ENCODE data around the gene TAS2R60. TPM values are rescaled to one million over a fixed set of nuclear protein-coding genes. Genes with fewer than 3 reads are reported as not detected.

Gene TAS2R60
- total and polyA plus RNA-seq, 2 of the 8 experiments (the other 6 are each of a cell fraction or from before 2014, with no cell fraction given) = 0.15 to 0.32 TPM

DNA sequence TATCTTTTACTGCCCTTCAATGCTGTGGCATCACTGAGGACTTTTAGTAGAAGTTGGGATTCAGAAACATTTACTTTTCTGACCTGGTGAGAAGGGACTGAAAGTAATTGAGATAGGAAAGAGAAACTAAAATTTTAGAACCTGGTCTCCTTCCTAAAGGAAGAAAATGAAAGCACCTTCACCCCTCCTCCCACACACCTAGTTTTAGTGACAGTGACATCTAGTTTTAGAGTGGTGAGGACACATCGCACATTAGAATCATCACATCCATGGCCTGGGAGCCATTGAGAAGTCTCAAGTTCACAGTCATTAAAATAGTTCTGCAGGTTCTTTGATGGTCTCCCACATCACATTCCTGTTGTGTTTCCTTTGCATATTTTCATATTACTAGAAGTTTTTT lies 50.5 kb downstream of the TAS2R60 start:
- H4K91ac ChIP-seq (replicated peaks; ENCODE audit: insufficient read length, low read length) = no peak overlapping the region
- no peak overlapping the region for H3K4me2 ChIP-seq (ENCODE audit: insufficient read depth in 1 of 2, low read depth in 2 of 2, low read length in 2 of 2)
- H2BK120ac ChIP-seq (replicated peaks; ENCODE audit: low read depth, low read length) = no peak overlapping the region

More for the DNA sequence above, 50.5 kb downstream of the TAS2R60 start:
- no peak overlapping the region for H3K56ac ChIP-seq (replicated peaks; ENCODE audit: insufficient read length, low read depth, low read length)
- H2BK5ac ChIP-seq (ENCODE audit: low read depth, low read length) = no peak overlapping the region
- H3K4me3 ChIP-seq (ENCODE audit: extremely low read depth in 1 of 4, insufficient read depth in 2 of 4, low read depth in 3 of 4, low read length in 4 of 4) = no peak overlapping the region
- no peak overlapping the region for H4K8ac ChIP-seq (ENCODE audit: extremely low read depth, insufficient read depth, low read length)
- no peak overlapping the region for H3K18ac ChIP-seq (ENCODE audit: extremely low read depth, low read length)
- no peak overlapping the region for H2BK15ac ChIP-seq (ENCODE audit: low read length)
- H2AK5ac ChIP-seq (ENCODE audit: low read depth, low read length) = no peak overlapping the region
- no peak overlapping the region for H2BK20ac ChIP-seq (ENCODE audit: low read length)
- no peaks in the 10 kb centered on the region for H3K23me2 ChIP-seq (ENCODE audit: low read depth, low read length)
- H3K79me1 ChIP-seq (ENCODE audit: low read depth, low read length) = no peaks in the 10 kb centered on the region
- TF ChIP-seq, protein P1, sequence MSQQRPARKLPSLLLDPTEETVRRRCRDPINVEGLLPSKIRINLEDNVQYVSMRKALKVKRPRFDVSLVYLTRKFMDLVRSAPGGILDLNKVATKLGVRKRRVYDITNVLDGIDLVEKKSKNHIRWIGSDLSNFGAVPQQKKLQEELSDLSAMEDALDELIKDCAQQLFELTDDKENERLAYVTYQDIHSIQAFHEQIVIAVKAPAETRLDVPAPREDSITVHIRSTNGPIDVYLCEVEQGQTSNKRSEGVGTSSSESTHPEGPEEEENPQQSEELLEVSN (IDR thresholded peaks at IDR 0.05) = no peak
- no peak for TF ChIP-seq CHD1 (IDR thresholded peaks at IDR 0.05; ENCODE audit: low read depth, low read length)
- WGBS, 2 experiments (ENCODE audit: extremely low coverage in 1 of 2, insufficient coverage in 1 of 2, insufficient read length in 1 of 2, insufficient replicate concordance in 2 of 2, low coverage in 1 of 2, low lambda C conversion rate in 2 of 2, missing lambda C conversion rate in 1 of 2) = 87% methylated on average over 1 of the region's 1 CpG; no CpG with 5 or more reads in 1 of the 2 experiments
- H3K27me3 ChIP-seq (replicated peaks in 1 of 4; ENCODE audit: control insufficient read depth in 3 of 4, extremely low read depth in 1 of 4, insufficient read depth in 3 of 4, low read length in 3 of 4) = peaks cover 0 to 3% (median 0%) of the 10 kb centered on the region in 4 experiments; a peak in 1 of 7 replicates
- H3K4me1 ChIP-seq (replicated peaks in 1 of 4; ENCODE audit: control insufficient read depth in 3 of 4, insufficient read depth in 4 of 4, low read length in 3 of 4) = no peaks in the 10 kb centered on the region
- H3K9ac ChIP-seq (replicated peaks in 1 of 4; ENCODE audit: extremely low read depth in 1 of 4, low read depth in 3 of 4, low read length in 3 of 4) = no peak overlapping the region
- no peak overlapping the region for H4K5ac ChIP-seq (ENCODE audit: insufficient read length, low read depth, low read length)
- no peaks in the 10 kb centered on the region for H3K79me2 ChIP-seq (ENCODE audit: control insufficient read depth in 1 of 2, insufficient read depth in 2 of 2, low read length in 2 of 2)
- no peak for FAIRE-seq
- H2BK12ac ChIP-seq (ENCODE audit: low read depth, low read length) = no peak overlapping the region
- no peak overlapping the region for H3K27ac ChIP-seq (ENCODE audit: low read depth, low read length)
- H3K9me3 ChIP-seq (ENCODE audit: insufficient read depth in 2 of 2, low read depth in 1 of 2, low read length in 1 of 2) = no peaks in the 10 kb centered on the region
- no peak overlapping the region for H2AFZ ChIP-seq (ENCODE audit: low read length)
- CTCF ChIA-PET (ENCODE audit: partially characterized antibody) = interaction anchor here (1.0 to 1.2 kb wide), 2 partner anchors 11 to 76 kb away, joined by 3 read pairs; no protein-coding TSS in a partner anchor
- H4K20me1 ChIP-seq (replicated peaks in 1 of 2; ENCODE audit: control insufficient read depth in 1 of 2, insufficient read depth in 2 of 2, low read length in 2 of 2) = no peaks in the 10 kb centered on the region
- DNase-seq (ENCODE audit: low read depth in 1 of 2, low spot score in 2 of 2) = no peak
- no peaks in the 10 kb centered on the region for H3K36me3 ChIP-seq (ENCODE audit: control insufficient read depth in 2 of 4, insufficient read depth in 4 of 4, low read length in 3 of 4)
- no peak overlapping the region for H3K4ac ChIP-seq (replicated peaks; ENCODE audit: insufficient read length, low read depth, low read length)
- no peak overlapping the region for H3K14ac ChIP-seq (ENCODE audit: insufficient read length)
- H3K23ac ChIP-seq (ENCODE audit: insufficient read length) = no peak overlapping the region
- POLR2A ChIA-PET (ENCODE audit: partially characterized antibody) = no interaction called here

Other genes with a start within 250 kb of the TAS2R60 start
- not detected in 2 replicates for gene TAS2R40, start 221.4 kb upstream of the TAS2R60 start, total RNA-seq (2021; fragmentation: NEBNext Ultra II Directional; extraction: Animal tissue kit (Norgen Biotek cat#: 25700))
- not detected in 2 replicates for gene TAS2R40, start 221.4 kb upstream of the TAS2R60 start, polyA plus RNA-seq (2011; rRNA removed)
- gene GSTK1, start 180.0 kb upstream of the TAS2R60 start, total RNA-seq (2021; fragmentation: NEBNext Ultra II Directional; extraction: Animal tissue kit (Norgen Biotek cat#: 25700)) = 25.5 and 26.2 TPM in 2 replicates
- 32.5 and 34.0 TPM in 2 replicates for gene GSTK1, start 180.0 kb upstream of the TAS2R60 start, polyA plus RNA-seq (2011; rRNA removed)
- 3.2 and 4.4 TPM in 2 replicates for gene TMEM139, start 158.5 kb upstream of the TAS2R60 start, total RNA-seq (2021; fragmentation: NEBNext Ultra II Directional; extraction: Animal tissue kit (Norgen Biotek cat#: 25700))
- 6.7 and 7.6 TPM in 2 replicates for gene TMEM139, start 158.5 kb upstream of the TAS2R60 start, polyA plus RNA-seq (2011; rRNA removed)
- gene CASP2, start 155.1 kb upstream of the TAS2R60 start, total RNA-seq (2021; fragmentation: NEBNext Ultra II Directional; extraction: Animal tissue kit (Norgen Biotek cat#: 25700)) = 32.8 and 35.3 TPM in 2 replicates
- gene CASP2, start 155.1 kb upstream of the TAS2R60 start, polyA plus RNA-seq (2011; rRNA removed) = 18.3 and 23.7 TPM in 2 replicates
- gene CLCN1, start 127.3 kb upstream of the TAS2R60 start, total RNA-seq (2021; fragmentation: NEBNext Ultra II Directional; extraction: Animal tissue kit (Norgen Biotek cat#: 25700)) = 0.33 and 0.41 TPM in 2 replicates
- gene CLCN1, start 127.3 kb upstream of the TAS2R60 start, polyA plus RNA-seq (2011; rRNA removed) = 0.36 and 0.38 TPM in 2 replicates
- 35.5 and 38.2 TPM in 2 replicates for gene FAM131B, start 80.7 kb upstream of the TAS2R60 start, total RNA-seq (2021; fragmentation: NEBNext Ultra II Directional; extraction: Animal tissue kit (Norgen Biotek cat#: 25700))
- 23.1 and 28.8 TPM in 2 replicates for gene FAM131B, start 80.7 kb upstream of the TAS2R60 start, polyA plus RNA-seq (2011; rRNA removed)
- gene ZYX, start 62.1 kb upstream of the TAS2R60 start, total RNA-seq (2021; fragmentation: NEBNext Ultra II Directional; extraction: Animal tissue kit (Norgen Biotek cat#: 25700)) = 159 and 174 TPM in 2 replicates
- 40.6 and 77.9 TPM in 2 replicates for gene ZYX, start 62.1 kb upstream of the TAS2R60 start, polyA plus RNA-seq (2011; rRNA removed)
- 133 and 139 TPM in 2 replicates for gene EPHA1, start 34.6 kb upstream of the TAS2R60 start, total RNA-seq (2021; fragmentation: NEBNext Ultra II Directional; extraction: Animal tissue kit (Norgen Biotek cat#: 25700))
- 86.5 and 113 TPM in 2 replicates for gene EPHA1, start 34.6 kb upstream of the TAS2R60 start, polyA plus RNA-seq (2011; rRNA removed)
- gene TAS2R41, start 34.4 kb downstream of the TAS2R60 start, total RNA-seq (2021; fragmentation: NEBNext Ultra II Directional; extraction: Animal tissue kit (Norgen Biotek cat#: 25700)) = not detected in 2 replicates
- gene TAS2R41, start 34.4 kb downstream of the TAS2R60 start, polyA plus RNA-seq (2011; rRNA removed) = 0.12 TPM in 1 of 2 replicates, not detected in the other
- 0.61 and 0.86 TPM in 2 replicates for gene CTAGE15, start 128.3 kb downstream of the TAS2R60 start, total RNA-seq (2021; fragmentation: NEBNext Ultra II Directional; extraction: Animal tissue kit (Norgen Biotek cat#: 25700))
- gene CTAGE15, start 128.3 kb downstream of the TAS2R60 start, polyA plus RNA-seq (2011; rRNA removed) = 0.06 TPM in 1 of 2 replicates, not detected in the other
- gene TCAF2, start 177.5 kb downstream of the TAS2R60 start, total RNA-seq (2021; fragmentation: NEBNext Ultra II Directional; extraction: Animal tissue kit (Norgen Biotek cat#: 25700)) = 0.20 and 0.31 TPM in 2 replicates
- gene TCAF2, start 177.5 kb downstream of the TAS2R60 start, polyA plus RNA-seq (2011; rRNA removed) = 0.06 and 0.08 TPM in 2 replicates